H9 (cell line): Measurements from ENCODE around the gene ISG20. TPM values are rescaled to one million over a fixed set of nuclear protein-coding genes. Genes with fewer than 3 reads are reported as not detected.

Source experiments
- DNase-seq: peaks from one replicate; pipeline ENCODE4 v3.0.0-alpha.2; 2017
- H2AFZ ChIP-seq: one replicate; pipeline ENCODE4 v1.6.1; 2013; ENCODE audit warnings: mild to moderate bottlenecking, low read length, control low read depth, moderate library complexity
- H2AK5ac ChIP-seq: 2 replicates; pipeline ENCODE4 v1.6.1; 2013; ENCODE audit warnings: low read length, control low read depth, mixed read lengths; ENCODE audit not compliant: insufficient read length
- H2BK120ac ChIP-seq: one replicate; pipeline ENCODE4 v1.6.1; 2013; ENCODE audit warnings: low read depth, mild to moderate bottlenecking, low read length, control low read depth, inconsistent platforms; ENCODE audit not compliant: poor library complexity, severe bottlenecking
- H2BK12ac ChIP-seq: 2 replicates; pipeline ENCODE4 v1.6.1; 2013; ENCODE audit warnings: low read length, control low read depth, mixed read lengths, low read depth; ENCODE audit not compliant: insufficient read length
- H2BK15ac ChIP-seq: 2 replicates; pipeline ENCODE4 v1.6.1; 2013; ENCODE audit warnings: low read depth, low read length, control low read depth
- H2BK20ac ChIP-seq: one replicate; pipeline ENCODE4 v1.6.1; 2013; ENCODE audit warnings: low read depth, mild to moderate bottlenecking, low read length, control low read depth, inconsistent platforms; ENCODE audit not compliant: poor library complexity, severe bottlenecking
- H2BK5ac ChIP-seq: 2 replicates; pipeline ENCODE4 v1.6.1; 2013; ENCODE audit warnings: low read length, control low read depth, mixed read lengths; ENCODE audit not compliant: insufficient read length
- H3K14ac ChIP-seq: 2 replicates; pipeline ENCODE4 v1.6.1; 2013; ENCODE audit warnings: low read length, control low read depth; ENCODE audit not compliant: insufficient read depth
- H3K18ac ChIP-seq: 2 replicates; pipeline ENCODE4 v1.6.1; 2013; ENCODE audit warnings: low read depth, mild to moderate bottlenecking, mixed read lengths, low read length, control low read depth; ENCODE audit not compliant: insufficient read length
- H3K23ac ChIP-seq: 2 replicates; pipeline ENCODE4 v1.6.1; 2013; ENCODE audit warnings: low read length, control low read depth, mixed read lengths, low read depth; ENCODE audit not compliant: insufficient read length
- H3K23me2 ChIP-seq: 2 replicates; pipeline ENCODE4 v1.6.1; 2013; ENCODE audit warnings: low read depth, mild to moderate bottlenecking, mixed read lengths, low read length, control low read depth; ENCODE audit not compliant: insufficient read length, poor library complexity, severe bottlenecking
- H3K27ac ChIP-seq: 2 replicates; pipeline ENCODE4 v1.5.1; 2013; ENCODE audit warnings: low read length, control low read depth, mixed read lengths, low read depth; ENCODE audit not compliant: insufficient read length
- H3K27me3 ChIP-seq: 2 replicates; pipeline ENCODE4 v1.6.1; 2013; ENCODE audit warnings: low read length, control low read depth, inconsistent platforms; ENCODE audit not compliant: insufficient read depth
- H3K4ac ChIP-seq: 2 replicates; pipeline ENCODE4 v1.6.1; 2013; ENCODE audit warnings: low read depth, mild to moderate bottlenecking, control low read depth, inconsistent platforms, low read length, moderate library complexity
- H3K4me1 ChIP-seq: 2 replicates; pipeline ENCODE4 v1.6.1; 2013; ENCODE audit warnings: low read length, control low read depth, inconsistent platforms; ENCODE audit not compliant: insufficient read depth
- H3K4me2 ChIP-seq: 2 replicates; pipeline ENCODE4 v1.6.1; 2013; ENCODE audit warnings: low read length, control low read depth, mixed read lengths; ENCODE audit not compliant: insufficient read length, insufficient read depth
- H3K56ac ChIP-seq: 2 replicates; pipeline ENCODE4 v1.6.1; 2013; ENCODE audit warnings: low read depth, mild to moderate bottlenecking, mixed read lengths, low read length, control low read depth; ENCODE audit not compliant: insufficient read length
- H3K79me1 ChIP-seq: 2 replicates; pipeline ENCODE4 v1.6.1; 2013; ENCODE audit warnings: low read depth, mild to moderate bottlenecking, moderate library complexity, low read length, control low read depth, inconsistent platforms; ENCODE audit not compliant: insufficient read depth, poor library complexity, severe bottlenecking
- H3K79me2 ChIP-seq: 2 replicates; pipeline ENCODE4 v1.6.1; 2013; ENCODE audit warnings: low read length, control low read depth, inconsistent platforms; ENCODE audit not compliant: insufficient read depth
- H3K9ac ChIP-seq: 2 replicates; pipeline ENCODE4 v1.6.1; 2013; ENCODE audit warnings: low read length, control low read depth, mixed read lengths; ENCODE audit not compliant: insufficient read length; ENCODE audit errors: extremely low read depth
- H3K9me3 ChIP-seq: one replicate; pipeline ENCODE4 v1.6.1; 2013; ENCODE audit warnings: low read depth, low read length, inconsistent platforms; ENCODE audit not compliant: control insufficient read depth
- H3T11ph ChIP-seq: one replicate; pipeline ENCODE4 v1.6.1; 2013; ENCODE audit warnings: mild to moderate bottlenecking, low read length, control low read depth, inconsistent platforms
- H4K20me1 ChIP-seq: one replicate; pipeline ENCODE4 v1.6.1; 2013; ENCODE audit not compliant: control insufficient read depth, insufficient read length, insufficient read depth
- H4K5ac ChIP-seq: 2 replicates; pipeline ENCODE4 v1.6.1; 2013; ENCODE audit warnings: low read depth, mild to moderate bottlenecking, mixed read lengths, low read length, control low read depth; ENCODE audit not compliant: insufficient read length
- H4K8ac ChIP-seq: replicated peaks from 2 replicates; pipeline ENCODE4 v1.6.1; 2013; ENCODE audit warnings: low read length, control low read depth, mixed read lengths, low read depth; ENCODE audit not compliant: insufficient read length
- H4K91ac ChIP-seq: 2 replicates; pipeline ENCODE4 v1.6.1; 2013; ENCODE audit warnings: low read depth, mild to moderate bottlenecking, moderate library complexity, mixed read lengths, low read length, control low read depth; ENCODE audit not compliant: insufficient read length
- H3K27ac Mint-ChIP-seq, 3 experiments: 2 replicates in 2 of 3; 3 replicates in 1 of 3; pipeline ENCODE4 v1.8.0; 2020 to 2021; ENCODE audit warnings: mixed read lengths in 3 of 3, mild to moderate bottlenecking in 1 of 3, moderate library complexity in 1 of 3
- H3K27me3 Mint-ChIP-seq: 2 replicates; pipeline ENCODE4 v1.8.0; 2021; ENCODE audit warnings: low read depth, mild to moderate bottlenecking, moderate library complexity, mixed read lengths
- H3K36me3 Mint-ChIP-seq, 3 experiments: 2 replicates in 2 of 3; 3 replicates in 1 of 3; pipeline ENCODE4 v1.8.0; 2020 to 2021; ENCODE audit warnings: low read depth in 3 of 3, mixed read lengths in 3 of 3; ENCODE audit not compliant: insufficient read depth in 1 of 3
- H3K4me1 Mint-ChIP-seq, 2 experiments: 2 replicates each; pipeline ENCODE4 v1.8.0; 2020; ENCODE audit warnings: mixed read lengths in 2 of 2
- H3K4me3 Mint-ChIP-seq, 2 experiments: 2 replicates in 1 of 2; 3 replicates in 1 of 2; pipeline ENCODE4 v1.8.0; 2020 to 2021; ENCODE audit warnings: mild to moderate bottlenecking in 2 of 2, mixed read lengths in 2 of 2, moderate library complexity in 1 of 2
- H3K9me3 Mint-ChIP-seq, 2 experiments: 2 replicates in 1 of 2; 3 replicates in 1 of 2; pipeline ENCODE4 v1.8.0; 2020; ENCODE audit warnings: mild to moderate bottlenecking in 2 of 2, mixed read lengths in 2 of 2, moderate library complexity in 1 of 2
- WGBS: extraction: QIAGEN DNeasy Blood & Tissue Kit; methylation state at CpG from one replicate; pipeline ENCODE4 v1.1.7; 2013; ENCODE audit warnings: missing lambda C conversion rate, low lambda C conversion rate, mixed read lengths; ENCODE audit not compliant: insufficient read length; ENCODE audit errors: extremely low coverage; 5-methylcytosine and 5-hydroxymethylcytosine counted together
- total RNA-seq: library from RNA; stranded (reverse); gene quantifications from 2 replicates; pipeline ENCODE4 v1.2.1, GENCODE V29; 2021
- TF ChIP-seq, protein P1 (sequence below): fragments of 200-600 bp; sonication (generic); conservative IDR thresholded peaks from 3 replicates; pipeline ENCODE4 v1.8.0; 2021; ENCODE audit warnings: antibody characterized with exemption, mild to moderate bottlenecking

Gene ISG20
- total RNA-seq, 1 experiment from 2014 or later: 7.4 TPM

DNA sequence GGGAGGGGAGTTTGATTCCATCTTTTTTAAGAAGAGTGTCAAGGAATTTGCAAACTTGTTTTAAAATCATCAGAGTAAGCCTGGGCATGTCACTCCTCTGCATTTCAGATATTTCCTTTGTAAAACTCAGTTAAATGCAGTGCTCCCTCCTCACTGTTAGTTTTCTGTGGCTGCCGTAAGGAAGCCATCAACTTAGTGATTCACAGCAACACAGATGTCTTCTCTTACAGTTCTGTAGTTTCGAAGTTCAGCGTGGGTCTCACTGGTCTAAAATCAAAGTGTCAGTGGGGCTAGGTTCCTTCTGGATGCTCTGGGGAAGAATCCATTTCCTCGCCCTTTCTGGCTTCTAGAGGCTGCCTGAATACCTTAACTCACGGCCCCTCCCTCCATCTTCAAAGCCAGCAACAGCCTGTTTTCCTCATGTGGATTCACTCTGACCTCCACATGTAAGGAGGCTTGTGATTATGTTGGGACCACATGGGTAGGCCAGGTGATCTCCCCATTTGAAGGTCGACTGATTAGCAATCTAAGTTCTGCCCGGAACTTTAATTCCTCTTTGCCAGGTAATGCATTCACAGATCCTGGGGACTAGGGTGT is 12.4 kb downstream of the ISG20 start:
- H3K79me2 ChIP-seq: no peaks in the 10 kb centered on the region
- H3K56ac ChIP-seq: no peak overlapping the region
- H4K20me1 ChIP-seq: no peaks in the 10 kb centered on the region
- H2BK20ac ChIP-seq: no peak overlapping the region
- H4K91ac ChIP-seq: no peak overlapping the region
- H2BK12ac ChIP-seq: no peak overlapping the region
- no peaks in the 10 kb centered on the region; the same call in 1 of the 2 replicates for H3K27me3 Mint-ChIP-seq
- no peak overlapping the region for H2AK5ac ChIP-seq
- no peak overlapping the region for H3K18ac ChIP-seq
- H3K27me3 ChIP-seq: no peaks in the 10 kb centered on the region
- H2AFZ ChIP-seq: no peak overlapping the region
- no peak overlapping the region for H2BK15ac ChIP-seq
- no peaks in the 10 kb centered on the region for H3K9me3 ChIP-seq
- H3K23ac ChIP-seq: no peak overlapping the region
- H3K36me3 Mint-ChIP-seq: no peaks in the 10 kb centered on the region
- H3K4me1 ChIP-seq: no peaks in the 10 kb centered on the region; the same call in 1 of the 2 replicates
- H3K4me1 Mint-ChIP-seq: peaks cover 24 to 26% of the 10 kb centered on the region in 2 experiments
- no peaks in the 10 kb centered on the region for H3K23me2 ChIP-seq
- H2BK120ac ChIP-seq: no peak overlapping the region
- H3K14ac ChIP-seq: no peak overlapping the region
- no peak overlapping the region for H3K4me3 Mint-ChIP-seq
- no peak overlapping the region for H3K27ac ChIP-seq
- no peak for DNase-seq
- H2BK5ac ChIP-seq: no peak overlapping the region
- H3K9me3 Mint-ChIP-seq: no peaks in the 10 kb centered on the region
- H3K9ac ChIP-seq: no peak overlapping the region
- TF ChIP-seq, protein P1, sequence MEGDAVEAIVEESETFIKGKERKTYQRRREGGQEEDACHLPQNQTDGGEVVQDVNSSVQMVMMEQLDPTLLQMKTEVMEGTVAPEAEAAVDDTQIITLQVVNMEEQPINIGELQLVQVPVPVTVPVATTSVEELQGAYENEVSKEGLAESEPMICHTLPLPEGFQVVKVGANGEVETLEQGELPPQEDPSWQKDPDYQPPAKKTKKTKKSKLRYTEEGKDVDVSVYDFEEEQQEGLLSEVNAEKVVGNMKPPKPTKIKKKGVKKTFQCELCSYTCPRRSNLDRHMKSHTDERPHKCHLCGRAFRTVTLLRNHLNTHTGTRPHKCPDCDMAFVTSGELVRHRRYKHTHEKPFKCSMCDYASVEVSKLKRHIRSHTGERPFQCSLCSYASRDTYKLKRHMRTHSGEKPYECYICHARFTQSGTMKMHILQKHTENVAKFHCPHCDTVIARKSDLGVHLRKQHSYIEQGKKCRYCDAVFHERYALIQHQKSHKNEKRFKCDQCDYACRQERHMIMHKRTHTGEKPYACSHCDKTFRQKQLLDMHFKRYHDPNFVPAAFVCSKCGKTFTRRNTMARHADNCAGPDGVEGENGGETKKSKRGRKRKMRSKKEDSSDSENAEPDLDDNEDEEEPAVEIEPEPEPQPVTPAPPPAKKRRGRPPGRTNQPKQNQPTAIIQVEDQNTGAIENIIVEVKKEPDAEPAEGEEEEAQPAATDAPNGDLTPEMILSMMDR: no peak
- H3K4me2 ChIP-seq: no peak overlapping the region
- no peak overlapping the region for H4K5ac ChIP-seq
- H3K4ac ChIP-seq: no peak overlapping the region
- H3K27ac Mint-ChIP-seq: peak overlapping the region in 1 of 3 experiments; percentile 70; a peak in 1 of 7 replicates
- WGBS: no CpG with 5 or more reads among the region's 7 CpGs
- H3T11ph ChIP-seq: no peak overlapping the region
- H3K79me1 ChIP-seq: no peaks in the 10 kb centered on the region
- H4K8ac ChIP-seq: no peak overlapping the region
